HL-60/S4 treated with retinoic acid at 250 ng/mL for 4 days and 3 days (cell line): ENCODE data around the gene RGP1.

ENCODE experiments used
- in situ Hi-C: fragments of 300-500 bp; cut with MboI; formaldehyde crosslinking; loops from 2 replicates; pipeline ENCODE4 v1.7.0; 2022; ENCODE audit warnings: low sequenced_read_pairs

The RGP1 gene

GRCh38 chr9:35748858-35749514 is at the start of gene RGP1, which contains the start of gene GBA2:
Gene RGP1 (plus strand): TSS chr9:35749287. CDS start chr9:35749756, 469 bp downstream.
Gene GBA2 (minus strand): TSS chr9:35749228. CDS start chr9:35748704, 524 bp downstream.
- in situ Hi-C loops: no loop called here

- in situ Hi-C loops: loop anchor here (25.0 kb wide), 1 partner anchor 638 kb away; the partner anchor contains the start of gene VCP
Measured at GRCh38 chr9:35700031-35700430, 49.1 kb upstream of the RGP1 start.

GRCh38 chr9:35700942-35701341 is 48.1 kb upstream of the RGP1 start:
- in situ Hi-C loops: loop anchor here (25.0 kb wide), 1 partner anchor 639 kb away; the partner anchor contains the start of gene VCP

GRCh38 chr9:35702696-35703095 is 46.4 kb upstream of the RGP1 start:
- in situ Hi-C loops: loop anchor here (25.0 kb wide), 1 partner anchor 640 kb away; the partner anchor contains the start of gene VCP

- in situ Hi-C loops: loop anchor here (25.0 kb wide), 1 partner anchor 642 kb away; the partner anchor contains the start of gene VCP
Measured at GRCh38 chr9:35703906-35704672, 45.0 kb upstream of the RGP1 start.

GRCh38 chr9:35705372-35705771 is 43.7 kb upstream of the RGP1 start:
- in situ Hi-C loops: loop anchor here (25.0 kb wide), 1 partner anchor 643 kb away; the partner anchor contains the start of gene VCP

GRCh38 chr9:35705836-35706430 is 43.2 kb upstream of the RGP1 start:
- in situ Hi-C loops: loop anchor here (25.0 kb wide), 1 partner anchor 644 kb away; the partner anchor contains the start of gene VCP

GRCh38 chr9:35706951-35707350 is 42.1 kb upstream of the RGP1 start:
- in situ Hi-C loops: loop anchor here (25.0 kb wide), 1 partner anchor 645 kb away; the partner anchor contains the start of gene VCP

GRCh38 chr9:35708146-35708545 is 40.9 kb upstream of the RGP1 start:
- in situ Hi-C loops: loop anchor here (25.0 kb wide), 1 partner anchor 646 kb away; the partner anchor contains the start of gene VCP

- in situ Hi-C loops: loop anchor here (25.0 kb wide), 1 partner anchor 649 kb away; the partner anchor contains the start of gene VCP
Measured at GRCh38 chr9:35710818-35711500, 38.1 kb upstream of the RGP1 start.

GRCh38 chr9:35711501-35712428 is 37.3 kb upstream of the RGP1 start:
- in situ Hi-C loops: loop anchor here (25.0 kb wide), 1 partner anchor 649 kb away; the partner anchor contains the start of gene VCP

GRCh38 chr9:35712762-35713400 is 36.2 kb upstream of the RGP1 start:
- in situ Hi-C loops: loop anchor here (25.0 kb wide), 1 partner anchor 651 kb away; the partner anchor contains the start of gene VCP

- in situ Hi-C loops: loop anchor here (25.0 kb wide), 1 partner anchor 651 kb away; the partner anchor contains the start of gene VCP
Measured at GRCh38 chr9:35713578-35713977, 35.5 kb upstream of the RGP1 start.

- in situ Hi-C loops: loop anchor here (25.0 kb wide), 1 partner anchor 652 kb away; the partner anchor contains the start of gene VCP
Measured at GRCh38 chr9:35714123-35714522, 35.0 kb upstream of the RGP1 start.

GRCh38 chr9:35714579-35715252 is 34.4 kb upstream of the RGP1 start:
- in situ Hi-C loops: loop anchor here (25.0 kb wide), 1 partner anchor 652 kb away; the partner anchor contains the start of gene VCP

GRCh38 chr9:35716230-35716629 is 32.9 kb upstream of the RGP1 start:
- in situ Hi-C loops: loop anchor here (25.0 kb wide), 1 partner anchor 654 kb away; the partner anchor contains the start of gene VCP

GRCh38 chr9:35717132-35717870 is 31.8 kb upstream of the RGP1 start:
- in situ Hi-C loops: loop anchor here (25.0 kb wide), 1 partner anchor 655 kb away; the partner anchor contains the start of gene VCP
